Lower leg skin (tissue), 4 donors: ENCODE data around the gene MYH10. TPM values are rescaled to one million over a fixed set of nuclear protein-coding genes. Genes with fewer than 3 reads are reported as not detected.

Source experiments
- DNase-seq, 2 donors: peaks; one replicate each; pipeline ENCODE4 v3.0.0-alpha.2; 2019; ENCODE audit warnings: low spot score in 2 of 2
- H3K4me3 ChIP-seq: fragments of 200-600 bp; sonication (generic); 2 replicates; pipeline ENCODE4 v1.5.1; 2017; ENCODE audit warnings: mild to moderate bottlenecking, low read depth; ENCODE audit not compliant: poor library complexity, severe bottlenecking
- CTCF ChIP-seq, 3 donors: fragments of 450-650 bp; IDR thresholded peaks; one replicate each; pipeline ENCODE4 v1.5.1; 2016; ENCODE audit warnings: antibody characterized with exemption in 3 of 3, mild to moderate bottlenecking in 3 of 3, moderate library complexity in 2 of 3
- POLR2A ChIP-seq, 2 donors: fragments of 450-650 bp; IDR thresholded peaks; one replicate each; pipeline ENCODE4 v1.6.1; 2016 to 2017; ENCODE audit warnings: antibody characterized with exemption in 2 of 2, mild to moderate bottlenecking in 1 of 2, moderate library complexity in 1 of 2
- WGBS, 2 donors: methylation state at CpG; one replicate each; pipeline ENCODE4 v1.1.5; 2018; 5-methylcytosine and 5-hydroxymethylcytosine counted together
- intact Hi-C: fragments of 100-400 bp; cut with DNase I; formaldehyde crosslinking; loops from one replicate; pipeline ENCODE4 v1.15.0; 2023; ENCODE audit warnings: low total_unique reads
- total RNA-seq, 4 donors: library from RNA; depleted of rRNA; stranded (reverse); fragments of >200 nt; gene quantifications; one replicate each; pipeline ENCODE4 v1.1.0, GENCODE V29; 2016

The MYH10 gene
- total RNA-seq, 4 donors from 2014 or later, result 6.7 to 17.2 (median 11.4) TPM

- no peak for DNase-seq
- WGBS, 2 donors, result 28 to 38% methylated on average over 4 of the region's 4 CpGs
- TF ChIP-seq POLR2A (IDR thresholded peaks at IDR 0.05) (no peak), CTCF (IDR thresholded peaks at IDR 0.05) (no peak)
- intact Hi-C loops, result no loop called here
- no peak overlapping the region for H3K4me3 ChIP-seq
Observed at GRCh38 chr17:8464941-8465340, 165.6 kb downstream of the MYH10 start.

GRCh38 chr17:8463099-8463498, 167.4 kb downstream of the MYH10 start:
- DNase-seq, result no peak
- TF ChIP-seq CTCF (IDR thresholded peaks at IDR 0.05) (no peak), POLR2A (IDR thresholded peaks at IDR 0.05) (no peak)
- intact Hi-C loops, result no loop called here
- 60 to 61% methylated on average over 5 of the region's 5 CpGs for WGBS, 2 donors
- H3K4me3 ChIP-seq, result no peak overlapping the region

GRCh38 chr17:8462564-8462963, 168.0 kb downstream of the MYH10 start:
- H3K4me3 ChIP-seq, result no peak overlapping the region
- TF ChIP-seq CTCF (IDR thresholded peaks at IDR 0.05), result no peak
- no peak for TF ChIP-seq POLR2A (IDR thresholded peaks at IDR 0.05)
- 67 to 69% methylated on average over 5 of the region's 5 CpGs for WGBS, 2 donors
- DNase-seq, result no peak
- intact Hi-C loops, result no loop called here

- no peak overlapping the region for H3K4me3 ChIP-seq
- WGBS, 2 donors, result 81 to 96% methylated on average over 3 of the region's 3 CpGs
- no peak for DNase-seq
- intact Hi-C loops, result no loop called here
- TF ChIP-seq POLR2A (IDR thresholded peaks at IDR 0.05) (no peak), CTCF (IDR thresholded peaks at IDR 0.05) (no peak)
Observed at GRCh38 chr17:8459831-8460230, 170.7 kb downstream of the MYH10 start.

- intact Hi-C loops, result no loop called here
- 84 to 85% methylated on average over 4 of the region's 4 CpGs for WGBS, 2 donors
- no peak for DNase-seq
- H3K4me3 ChIP-seq, result no peak overlapping the region
- TF ChIP-seq CTCF (IDR thresholded peaks at IDR 0.05), result no peak
- TF ChIP-seq POLR2A (IDR thresholded peaks at IDR 0.05), result no peak
Observed at GRCh38 chr17:8459107-8459506, 171.4 kb downstream of the MYH10 start.

GRCh38 chr17:8458128-8458527, 172.4 kb downstream of the MYH10 start:
- no peak for TF ChIP-seq CTCF (IDR thresholded peaks at IDR 0.05)
- no peak for TF ChIP-seq POLR2A (IDR thresholded peaks at IDR 0.05)
- WGBS, 2 donors, result 84 to 89% methylated on average over 6 of the region's 6 CpGs
- H3K4me3 ChIP-seq, result no peak overlapping the region
- intact Hi-C loops, result no loop called here
- DNase-seq, result no peak
